ENCODE data around the gene ZGLP1.
"Not testable (repeated sequence)": the region's sequence is repeated elsewhere in the genome, so short reads cannot be mapped to it uniquely, and the experiment has no call there.

ZGLP1 gene

DNA sequence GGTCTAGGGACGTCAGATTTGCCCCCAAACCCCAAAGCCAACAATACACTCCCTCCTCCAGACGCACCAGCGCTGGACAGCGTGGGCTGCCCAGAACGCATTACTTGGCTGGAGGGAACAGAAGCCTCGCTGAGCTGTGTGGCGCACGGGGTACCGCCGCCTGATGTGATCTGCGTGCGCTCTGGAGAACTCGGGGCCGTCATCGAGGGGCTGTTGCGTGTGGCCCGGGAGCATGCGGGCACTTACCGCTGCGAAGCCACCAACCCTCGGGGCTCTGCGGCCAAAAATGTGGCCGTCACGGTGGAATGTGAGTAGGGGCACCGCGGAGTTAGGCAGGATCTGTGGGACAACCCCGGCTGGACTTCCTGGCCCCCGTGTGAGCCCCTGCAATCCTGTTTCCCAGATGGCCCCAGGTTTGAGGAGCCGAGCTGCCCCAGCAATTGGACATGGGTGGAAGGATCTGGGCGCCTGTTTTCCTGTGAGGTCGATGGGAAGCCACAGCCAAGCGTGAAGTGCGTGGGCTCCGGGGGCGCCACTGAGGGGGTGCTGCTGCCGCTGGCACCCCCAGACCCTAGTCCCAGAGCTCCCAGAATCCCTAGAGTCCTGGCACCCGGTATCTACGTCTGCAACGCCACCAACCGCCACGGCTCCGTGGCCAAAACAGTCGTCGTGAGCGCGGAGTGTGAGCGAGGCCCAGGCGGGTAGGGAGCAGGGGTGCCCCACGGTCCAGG, 15.8 kb downstream of the ZGLP1 start:
- no peak for DNase-seq (ENCODE audit: low read depth in 2 of 2)

DNA sequence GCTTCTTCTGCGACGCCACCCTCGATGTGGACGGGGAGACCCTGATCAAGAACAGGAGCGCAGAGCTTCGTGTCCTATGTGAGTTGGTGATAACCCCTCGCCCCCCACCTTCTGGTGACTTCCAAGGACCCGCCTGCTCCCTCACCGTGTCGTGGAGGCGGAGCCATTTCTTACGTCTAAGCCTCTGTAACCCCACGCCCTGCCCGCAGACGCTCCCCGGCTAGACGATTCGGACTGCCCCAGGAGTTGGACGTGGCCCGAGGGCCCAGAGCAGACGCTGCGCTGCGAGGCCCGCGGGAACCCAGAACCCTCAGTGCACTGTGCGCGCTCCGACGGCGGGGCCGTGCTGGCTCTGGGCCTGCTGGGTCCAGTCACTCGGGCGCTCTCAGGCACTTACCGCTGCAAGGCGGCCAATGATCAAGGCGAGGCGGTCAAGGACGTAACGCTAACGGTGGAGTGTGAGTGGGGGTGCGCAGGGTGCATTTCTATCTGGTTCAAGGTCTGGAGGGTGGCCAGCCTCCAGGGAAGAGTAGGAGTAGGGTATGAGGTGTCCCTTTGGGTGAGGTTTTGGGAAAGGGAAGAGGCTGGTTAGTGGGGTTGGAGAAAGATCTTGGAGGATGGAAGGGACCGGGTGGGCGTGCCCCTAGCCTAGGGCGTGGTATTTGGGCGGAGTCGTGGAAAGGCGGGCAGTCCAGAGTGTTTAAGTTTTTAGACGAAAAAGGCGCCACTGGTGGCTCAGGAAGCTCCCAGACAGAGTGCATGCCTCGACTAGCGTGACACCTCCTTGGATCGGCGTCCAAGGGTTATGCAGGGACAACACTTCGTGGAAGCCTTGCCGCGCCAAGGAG, 16.6 kb downstream of the ZGLP1 start:
- no peak for DNase-seq (ENCODE audit: low read depth in 2 of 2)

DNA sequence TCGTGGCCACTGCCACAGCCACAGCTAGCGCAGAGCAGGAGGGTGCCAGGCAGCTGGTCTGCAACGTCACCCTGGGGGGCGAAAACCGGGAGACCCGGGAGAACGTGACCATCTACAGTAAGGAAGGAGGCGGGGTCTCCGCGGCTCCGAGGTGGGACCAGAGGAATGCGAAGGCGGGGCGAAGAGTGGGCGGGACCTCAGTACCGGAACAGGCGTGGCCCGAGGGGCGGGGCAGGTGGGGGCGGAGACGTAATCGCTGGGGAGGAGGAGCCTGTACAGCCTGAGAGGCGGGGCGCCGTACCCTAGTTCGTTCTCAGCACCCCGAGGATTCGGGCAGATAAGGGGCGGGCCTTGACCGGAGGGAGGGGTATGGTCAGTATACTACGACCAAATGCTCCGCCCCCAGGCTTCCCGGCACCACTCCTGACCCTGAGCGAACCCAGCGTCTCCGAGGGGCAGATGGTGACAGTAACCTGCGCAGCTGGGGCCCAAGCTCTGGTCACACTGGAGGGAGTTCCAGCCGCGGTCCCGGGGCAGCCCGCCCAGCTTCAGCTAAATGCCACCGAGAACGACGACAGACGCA, 17.3 kb downstream of the ZGLP1 start:
- DNase-seq (ENCODE audit: low read depth in 2 of 2), result peak; percentile 47 to 61

DNA sequence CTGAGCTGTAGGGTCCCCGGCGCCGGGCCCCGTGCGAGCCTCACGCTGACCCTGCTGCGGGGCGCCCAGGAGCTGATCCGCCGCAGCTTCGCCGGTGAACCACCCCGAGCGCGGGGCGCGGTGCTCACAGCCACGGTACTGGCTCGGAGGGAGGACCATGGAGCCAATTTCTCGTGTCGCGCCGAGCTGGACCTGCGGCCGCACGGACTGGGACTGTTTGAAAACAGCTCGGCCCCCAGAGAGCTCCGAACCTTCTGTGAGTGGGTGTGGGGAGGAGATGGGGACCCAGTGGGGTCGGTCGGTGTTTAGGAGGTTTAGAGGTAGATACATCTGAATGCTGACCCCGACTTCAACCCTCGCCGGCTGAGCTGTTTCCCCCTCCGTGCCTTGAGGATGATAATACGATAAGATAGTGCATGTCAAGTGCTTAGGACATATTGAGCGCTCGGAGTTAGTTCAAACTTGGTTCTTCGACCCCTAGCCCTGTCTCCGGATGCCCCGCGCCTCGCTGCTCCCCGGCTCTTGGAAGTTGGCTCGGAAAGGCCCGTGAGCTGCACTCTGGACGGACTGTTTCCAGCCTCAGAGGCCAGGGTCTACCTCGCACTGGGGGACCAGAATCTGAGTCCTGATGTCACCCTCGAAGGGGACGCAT, 17.9 kb downstream of the ZGLP1 start:
- no peak for DNase-seq (ENCODE audit: low read depth in 2 of 2)

DNA sequence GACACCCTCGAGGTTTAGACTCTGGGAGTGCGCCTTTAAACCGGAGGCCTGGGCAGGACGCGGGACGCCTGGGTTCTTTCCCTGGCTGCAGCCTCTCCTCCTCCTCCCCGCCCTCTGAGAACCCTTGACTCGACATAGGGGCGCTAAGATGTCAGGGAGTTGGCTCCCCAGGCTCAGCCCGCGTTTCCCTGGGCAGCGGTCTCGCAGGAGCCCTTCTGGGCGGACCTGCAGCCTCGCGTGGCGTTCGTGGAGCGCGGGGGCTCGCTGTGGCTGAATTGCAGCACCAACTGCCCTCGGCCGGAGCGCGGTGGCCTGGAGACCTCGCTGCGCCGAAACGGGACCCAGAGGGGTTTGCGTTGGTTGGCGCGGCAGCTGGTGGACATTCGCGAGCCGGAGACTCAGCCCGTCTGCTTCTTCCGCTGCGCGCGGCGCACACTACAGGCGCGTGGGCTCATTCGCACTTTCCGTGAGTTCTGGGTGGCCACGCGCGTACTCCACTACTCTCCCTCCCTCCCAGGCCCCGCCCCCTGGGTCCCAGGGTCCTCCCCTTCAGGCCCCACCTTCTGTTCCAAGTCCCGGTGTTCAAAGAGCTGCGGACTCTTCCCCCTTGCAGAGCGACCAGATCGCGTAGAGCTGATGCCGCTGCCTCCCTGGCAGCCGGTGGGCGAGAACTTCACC, 18.6 kb downstream of the ZGLP1 start:
- peak in 1 of 2 donors; percentile 43 for DNase-seq (ENCODE audit: low read depth in 2 of 2)

DNA sequence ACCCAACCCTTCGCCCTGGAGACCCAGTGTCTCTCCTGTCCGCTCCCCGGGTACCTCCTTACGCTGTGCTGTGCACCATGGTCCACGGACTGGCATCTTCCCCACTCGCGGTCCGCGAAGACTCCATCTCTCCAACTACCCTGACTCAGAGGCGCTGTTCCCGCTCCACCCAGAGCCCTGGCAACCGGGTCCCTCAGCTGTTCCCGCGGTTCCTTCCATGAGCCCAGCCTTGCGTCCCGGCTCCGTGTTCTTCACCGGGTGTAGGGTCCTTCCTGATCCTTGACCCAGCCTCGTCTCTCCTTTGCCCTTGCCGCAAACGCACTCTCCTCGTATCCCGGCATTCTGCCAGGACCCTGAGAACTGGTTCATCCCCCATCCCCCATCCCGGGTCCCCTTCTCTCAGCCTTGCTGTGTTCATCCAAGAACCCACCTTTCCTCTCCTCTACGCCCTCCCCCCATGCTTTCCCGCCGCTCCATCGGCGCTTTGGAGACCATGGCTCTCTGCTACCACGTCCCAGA, 19.2 kb downstream of the ZGLP1 start:
- no peak for DNase-seq (ENCODE audit: low read depth in 2 of 2)

DNA sequence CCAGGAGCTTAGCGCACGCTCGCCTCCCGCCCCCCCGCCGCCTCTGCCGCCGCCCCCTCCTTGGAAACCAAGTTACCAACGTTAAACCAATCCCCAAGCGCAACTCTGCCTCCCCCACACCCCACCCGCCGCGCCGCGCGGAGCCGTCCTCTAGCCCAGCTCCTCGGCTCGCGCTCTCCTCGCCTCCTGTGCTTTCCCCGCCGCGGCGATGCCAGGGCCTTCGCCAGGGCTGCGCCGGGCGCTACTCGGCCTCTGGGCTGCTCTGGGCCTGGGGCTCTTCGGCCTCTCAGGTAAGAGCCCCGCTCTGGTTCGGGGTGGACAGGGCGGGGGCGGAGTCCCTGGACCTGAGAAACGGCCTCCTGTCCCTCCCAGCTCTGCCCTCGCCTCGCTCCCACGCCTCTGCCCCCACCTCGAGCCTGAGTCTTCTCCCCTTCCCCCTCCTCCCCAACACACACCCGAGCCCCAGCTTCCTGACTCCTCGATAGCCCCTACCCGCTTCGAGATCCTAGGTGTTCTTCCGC, 19.7 kb downstream of the ZGLP1 start, which contains the start of gene ICAM5:
TSS of gene ICAM5 (plus strand) at position 117 of the 521 bp plus-strand sequence. CDS start at position 209, 92 bp downstream.
- DNase-seq (ENCODE audit: low read depth in 2 of 2), result no peak

DNA sequence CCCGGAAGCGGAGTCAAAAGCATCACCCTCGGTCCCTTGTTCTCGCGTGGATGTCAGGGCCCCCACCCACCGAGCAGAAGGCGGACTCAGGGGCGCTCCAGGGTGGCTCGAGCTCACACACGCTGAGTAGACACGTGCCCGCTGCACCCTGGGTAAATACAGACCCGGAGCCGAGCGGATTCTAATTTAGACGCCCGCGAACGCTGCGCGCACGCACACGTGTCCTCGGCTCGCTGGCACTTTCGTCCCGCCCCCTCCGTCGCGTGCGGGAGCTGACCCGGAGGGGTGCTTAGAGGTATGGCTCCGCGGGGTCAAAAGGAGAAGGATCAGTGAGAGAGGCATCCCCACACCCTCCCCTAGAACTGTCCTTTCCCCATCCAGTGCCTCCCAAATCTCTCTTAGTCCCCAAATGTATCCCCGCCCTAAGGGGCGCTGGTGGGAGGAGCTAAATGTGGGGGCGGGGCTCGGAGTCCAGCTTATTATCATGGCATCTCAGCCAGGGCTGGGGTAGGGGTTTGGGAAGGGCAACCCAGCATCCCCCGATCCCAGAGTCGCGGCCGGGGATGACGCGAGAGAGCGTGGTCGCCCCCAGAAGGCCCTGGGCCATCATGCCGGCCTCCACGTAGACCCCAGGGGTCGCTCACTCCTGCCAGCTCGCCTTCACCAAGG, 20.3 kb downstream of the ZGLP1 start:
- DNase-seq (ENCODE audit: low read depth in 2 of 2), result no peak

DNA sequence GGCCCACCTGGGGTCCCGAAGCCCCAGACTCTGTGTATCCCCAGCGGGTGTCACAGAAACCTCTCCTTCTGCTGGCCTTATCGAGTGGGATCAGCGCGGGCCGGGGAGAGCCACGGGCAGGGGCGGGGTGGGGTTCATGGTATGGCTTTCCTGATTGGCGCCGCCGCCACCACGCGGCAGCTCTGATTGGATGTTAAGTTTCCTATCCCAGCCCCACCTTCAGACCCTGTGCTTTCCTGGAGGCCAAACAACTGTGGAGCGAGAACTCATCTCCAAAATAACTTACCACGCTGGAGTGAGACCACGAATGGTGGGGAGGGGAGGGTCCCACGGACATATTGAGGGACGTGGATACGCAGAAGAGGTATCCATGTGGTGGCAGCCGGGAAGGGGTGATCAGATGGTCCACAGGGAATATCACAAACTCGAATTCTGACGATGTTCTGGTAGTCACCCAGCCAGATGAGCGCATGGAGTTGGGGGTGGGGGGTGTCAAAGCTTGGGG, 20.9 kb downstream of the ZGLP1 start:
- DNase-seq (ENCODE audit: low read depth in 2 of 2), result no peak

DNA sequence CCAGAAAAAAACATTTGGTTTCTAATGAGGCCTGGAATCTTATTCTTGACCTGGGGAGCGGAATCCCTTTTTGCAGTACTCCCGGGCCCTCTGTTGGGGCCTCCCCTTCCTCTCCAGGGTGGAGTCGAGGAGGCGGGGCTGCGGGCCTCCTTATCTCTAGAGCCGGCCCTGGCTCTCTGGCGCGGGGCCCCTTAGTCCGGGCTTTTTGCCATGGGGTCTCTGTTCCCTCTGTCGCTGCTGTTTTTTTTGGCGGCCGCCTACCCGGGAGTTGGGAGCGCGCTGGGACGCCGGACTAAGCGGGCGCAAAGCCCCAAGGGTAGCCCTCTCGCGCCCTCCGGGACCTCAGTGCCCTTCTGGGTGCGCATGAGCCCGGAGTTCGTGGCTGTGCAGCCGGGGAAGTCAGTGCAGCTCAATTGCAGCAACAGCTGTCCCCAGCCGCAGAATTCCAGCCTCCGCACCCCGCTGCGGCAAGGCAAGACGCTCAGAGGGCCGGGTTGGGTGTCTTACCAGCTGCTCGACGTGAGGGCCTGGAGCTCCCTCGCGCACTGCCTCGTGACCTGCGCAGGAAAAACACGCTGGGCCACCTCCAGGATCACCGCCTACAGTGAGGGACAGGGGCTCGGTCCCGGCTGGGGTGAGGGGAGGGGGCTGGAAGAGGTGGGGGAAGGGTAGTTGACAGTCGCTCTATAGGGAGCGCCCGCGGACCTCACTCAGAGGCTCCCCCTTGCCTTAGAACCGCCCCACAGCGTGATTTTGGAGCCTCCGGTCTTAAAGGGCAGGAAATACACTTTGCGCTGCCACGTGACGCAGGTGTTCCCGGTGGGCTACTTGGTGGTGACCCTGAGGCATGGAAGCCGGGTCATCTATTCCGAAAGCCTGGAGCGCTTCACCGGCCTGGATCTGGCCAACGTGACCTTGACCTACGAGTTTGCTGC, 22.5 kb downstream of the ZGLP1 start, which contains the start of gene ICAM4:
TSS of gene ICAM4 (plus strand) at position 153 of the 935 bp plus-strand sequence. CDS start at position 211, 58 bp downstream.
- no peak for DNase-seq (ENCODE audit: low read depth in 2 of 2)

DNA sequence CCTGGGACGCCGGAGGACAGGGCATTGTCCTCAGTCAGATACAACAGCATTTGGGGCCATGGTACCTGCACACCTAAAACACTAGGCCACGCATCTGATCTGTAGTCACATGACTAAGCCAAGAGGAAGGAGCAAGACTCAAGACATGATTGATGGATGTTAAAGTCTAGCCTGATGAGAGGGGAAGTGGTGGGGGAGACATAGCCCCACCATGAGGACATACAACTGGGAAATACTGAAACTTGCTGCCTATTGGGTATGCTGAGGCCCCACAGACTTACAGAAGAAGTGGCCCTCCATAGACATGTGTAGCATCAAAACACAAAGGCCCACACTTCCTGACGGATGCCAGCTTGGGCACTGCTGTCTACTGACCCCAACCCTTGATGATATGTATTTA, 24.2 kb downstream of the ZGLP1 start:
- no peak for DNase-seq (ENCODE audit: low read depth in 2 of 2)

DNA sequence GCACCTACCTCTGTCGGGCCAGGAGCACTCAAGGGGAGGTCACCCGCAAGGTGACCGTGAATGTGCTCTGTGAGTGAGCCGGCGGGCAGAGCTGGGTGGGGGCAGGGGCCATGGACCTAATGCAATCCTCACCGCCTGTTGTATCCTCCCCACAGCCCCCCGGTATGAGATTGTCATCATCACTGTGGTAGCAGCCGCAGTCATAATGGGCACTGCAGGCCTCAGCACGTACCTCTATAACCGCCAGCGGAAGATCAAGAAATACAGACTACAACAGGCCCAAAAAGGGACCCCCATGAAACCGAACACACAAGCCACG, 24.7 kb downstream of the ZGLP1 start:
- no peak for DNase-seq (ENCODE audit: low read depth in 2 of 2)

DNA sequence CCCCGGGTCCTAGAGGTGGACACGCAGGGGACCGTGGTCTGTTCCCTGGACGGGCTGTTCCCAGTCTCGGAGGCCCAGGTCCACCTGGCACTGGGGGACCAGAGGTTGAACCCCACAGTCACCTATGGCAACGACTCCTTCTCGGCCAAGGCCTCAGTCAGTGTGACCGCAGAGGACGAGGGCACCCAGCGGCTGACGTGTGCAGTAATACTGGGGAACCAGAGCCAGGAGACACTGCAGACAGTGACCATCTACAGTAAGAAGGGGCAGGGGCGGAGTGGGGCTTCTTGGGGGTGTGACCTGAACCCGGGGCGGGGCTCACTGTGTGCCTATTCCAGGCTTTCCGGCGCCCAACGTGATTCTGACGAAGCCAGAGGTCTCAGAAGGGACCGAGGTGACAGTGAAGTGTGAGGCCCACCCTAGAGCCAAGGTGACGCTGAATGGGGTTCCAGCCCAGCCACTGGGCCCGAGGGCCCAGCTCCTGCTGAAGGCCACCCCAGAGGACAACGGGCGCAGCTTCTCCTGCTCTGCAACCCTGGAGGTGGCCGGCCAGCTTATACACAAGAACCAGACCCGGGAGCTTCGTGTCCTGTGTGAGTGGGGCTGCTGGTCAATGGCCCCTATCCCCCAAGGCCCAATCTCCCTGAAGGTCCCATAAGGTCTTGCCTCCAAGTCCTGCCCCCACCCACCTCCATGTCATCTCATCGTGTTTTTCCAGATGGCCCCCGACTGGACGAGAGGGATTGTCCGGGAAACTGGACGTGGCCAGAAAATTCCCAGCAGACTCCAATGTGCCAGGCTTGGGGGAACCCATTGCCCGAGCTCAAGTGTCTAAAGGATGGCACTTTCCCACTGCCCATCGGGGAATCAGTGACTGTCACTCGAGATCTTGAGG, 25.3 kb downstream of the ZGLP1 start:
- no peak for DNase-seq (ENCODE audit: low read depth in 2 of 2)

DNA sequence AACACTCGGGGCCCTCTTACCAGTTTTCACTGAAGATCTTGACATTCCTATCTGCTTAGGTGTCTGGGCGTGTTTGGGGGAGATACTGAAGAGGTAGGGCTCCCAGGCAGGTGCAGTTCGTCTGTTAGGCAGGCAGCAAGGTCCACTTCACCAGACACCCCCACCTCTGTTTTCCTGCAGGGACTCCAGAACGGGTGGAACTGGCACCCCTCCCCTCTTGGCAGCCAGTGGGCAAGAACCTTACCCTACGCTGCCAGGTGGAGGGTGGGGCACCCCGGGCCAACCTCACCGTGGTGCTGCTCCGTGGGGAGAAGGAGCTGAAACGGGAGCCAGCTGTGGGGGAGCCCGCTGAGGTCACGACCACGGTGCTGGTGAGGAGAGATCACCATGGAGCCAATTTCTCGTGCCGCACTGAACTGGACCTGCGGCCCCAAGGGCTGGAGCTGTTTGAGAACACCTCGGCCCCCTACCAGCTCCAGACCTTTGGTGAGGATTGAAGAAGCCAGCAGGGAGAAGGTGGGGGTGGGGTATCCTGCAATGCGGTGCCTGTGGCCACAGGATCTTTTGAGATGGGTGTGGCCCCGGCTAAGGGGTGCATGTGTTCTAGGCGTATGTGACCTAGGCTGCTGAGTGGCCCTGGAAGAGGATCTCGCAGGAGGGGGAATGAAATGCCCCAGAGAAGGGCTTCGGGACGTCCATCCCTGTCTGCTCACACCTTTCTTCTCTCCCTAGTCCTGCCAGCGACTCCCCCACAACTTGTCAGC, 26.1 kb downstream of the ZGLP1 start:
- DNase-seq (ENCODE audit: low read depth in 2 of 2), result no peak

DNA sequence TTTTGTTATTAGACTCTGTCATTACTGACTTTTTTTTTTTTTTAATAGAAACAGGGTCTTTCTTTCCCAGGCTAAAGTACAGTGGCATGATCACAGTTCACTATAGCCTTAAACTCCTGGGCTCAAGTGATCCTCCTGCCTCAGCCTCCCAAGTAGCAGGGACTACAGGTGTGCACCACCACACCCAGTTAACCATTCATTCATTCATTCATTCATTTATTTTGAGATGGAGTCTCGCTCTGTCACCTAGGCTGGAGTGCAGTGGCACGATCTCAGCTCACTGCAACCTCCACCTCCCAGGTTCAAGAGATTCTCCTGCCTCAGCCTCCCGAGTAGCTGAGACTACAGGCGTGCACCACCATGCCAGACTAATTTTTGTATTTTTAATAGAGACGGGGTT, 27.6 kb downstream of the ZGLP1 start:
- not testable (repeated sequence) for DNase-seq (ENCODE audit: low read depth in 2 of 2)

DNA sequence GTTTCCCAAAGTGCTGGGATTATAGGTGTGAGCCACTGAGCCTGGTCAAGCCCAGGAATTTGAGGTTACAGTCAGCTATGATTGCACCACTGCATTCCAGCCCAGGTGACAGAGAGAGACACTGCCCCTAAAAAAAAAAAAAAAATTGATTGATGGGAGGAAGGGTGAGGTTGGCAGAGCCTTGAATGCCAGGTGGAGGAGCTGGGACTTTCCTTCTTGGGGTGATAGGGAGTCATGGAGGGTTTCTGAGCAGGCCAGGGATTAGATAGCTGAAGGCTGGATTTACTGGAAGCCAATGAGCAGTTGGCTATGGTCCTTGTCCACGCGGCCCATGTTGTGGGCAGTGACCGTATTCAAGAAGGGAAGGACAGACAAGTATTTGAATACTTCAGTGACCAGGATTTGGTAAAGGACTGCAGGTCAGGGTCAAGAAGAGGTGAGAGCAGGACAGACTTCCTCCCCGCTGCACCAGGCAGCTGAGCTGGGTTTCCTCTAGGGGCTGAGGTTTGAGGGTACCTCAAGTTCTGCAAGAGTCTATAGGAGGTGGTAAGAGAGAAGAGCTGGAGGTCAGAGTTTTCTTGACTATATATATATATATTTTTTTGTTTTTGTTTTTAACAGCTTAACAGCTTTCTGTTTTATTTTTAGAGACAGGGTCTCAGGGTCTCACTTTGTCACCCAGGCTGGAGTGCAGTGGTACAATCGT, 29.7 kb downstream of the ZGLP1 start:
- no peak for DNase-seq (ENCODE audit: low read depth in 2 of 2)

DNA sequence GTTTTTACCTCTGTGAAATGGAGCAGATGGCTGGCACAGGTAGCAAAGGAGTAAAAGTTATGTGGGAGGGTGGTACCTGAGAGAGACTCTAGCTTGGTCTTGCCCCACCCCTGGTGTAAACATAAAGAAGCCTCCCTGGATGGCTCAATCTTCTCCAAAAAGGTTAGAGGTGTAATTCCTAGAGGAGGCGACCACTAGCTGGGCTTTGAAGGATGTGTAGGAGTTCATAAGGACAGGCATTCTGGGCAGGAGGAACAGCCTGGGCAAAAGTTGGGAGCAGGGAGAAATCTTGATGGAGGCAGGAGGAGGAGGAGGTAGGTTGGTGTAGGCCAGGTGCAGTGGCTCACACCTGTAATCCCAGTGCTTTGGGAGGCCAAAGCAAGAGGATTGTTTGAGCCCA, 30.7 kb downstream of the ZGLP1 start:
- no peak for DNase-seq (ENCODE audit: low read depth in 2 of 2)

Measured in stimulated activated CD8-positive, alpha-beta memory T cell treated with anti-CD3 and anti-CD28 coated beads, Interleukin-2, amount 100 ng/mL, for 1 hour (primary cell).